GM12878 (cell line): Measurements from ENCODE around the gene IL3RA. TPM values are rescaled to one million over a fixed set of nuclear protein-coding genes. Genes with fewer than 3 reads are reported as not detected.
A peak's percentile ranks its signal among the peaks of the same experiment; 100 is the strongest.

Experiments used
- ATAC-seq: fragments of 200-7000 bp; cut with Tn5 transposase; 3 replicates; pipeline ENCODE4 v1.9.1; 2020; ENCODE audit warnings: mild to moderate bottlenecking, moderate library complexity
- BruUV-seq: library from RNA; stranded (reverse); fragments of 400-500 nt; replicated peaks from 2 replicates; lab custom pipeline; 2021; lab: Mats Ljungman, UMichigan
- CTCF ChIA-PET: fragments of 300-600 bp; sonication (Branson Sonifier 250); formaldehyde crosslinking; extraction: SDS; loops from one replicate; lab custom pipeline; 2021; ENCODE audit warnings: inconsistent platforms; lab: Yijun Ruan, JAX
- POLR2A ChIA-PET: fragments of 350-600 bp; formaldehyde crosslinking; extraction: SDS; loops from one replicate; lab custom pipeline; 2021; ENCODE audit warnings: inconsistent platforms; lab: Charles Lee
- RAD21 ChIA-PET: fragments of 300-600 bp; sonication (Branson Sonifier 250); formaldehyde crosslinking; loops from one replicate; lab custom pipeline; 2023; ENCODE audit warnings: antibody characterized with exemption; ENCODE audit not compliant: unreplicated experiment; lab: Charles Lee
- SMC1A ChIA-PET: fragments of 300-600 bp; sonication (Branson Sonifier 250); formaldehyde crosslinking; loops from one replicate; lab custom pipeline; 2023; ENCODE audit not compliant: unreplicated experiment, uncharacterized antibody; lab: Charles Lee
- DNase-seq: peaks from one replicate; pipeline ENCODE4 v3.0.0-alpha.2; 2011; ENCODE audit warnings: low read depth, low spot score
- FAIRE-seq: peaks from 3 replicates; lab custom pipeline; 2011; peaks lifted over from hg19 to GRCh38; lab: Jason Lieb, UNC
- H2AFZ ChIP-seq: 2 replicates; pipeline ENCODE4 v1.6.0; 2011; ENCODE audit warnings: low read depth, low read length, control low read depth; ENCODE audit not compliant: control insufficient read depth
- H3K27ac ChIP-seq: 2 replicates; pipeline ENCODE4 v1.5.1; 2011; ENCODE audit warnings: control low read depth; ENCODE audit not compliant: control insufficient read depth, insufficient read depth
- H3K27me3 ChIP-seq, 2 experiments: replicated peaks in 1 of 2; 2 replicates each; pipeline versions ENCODE4 v1.6.0 to v1.6.1; 2011; ENCODE audit warnings: low read length in 1 of 2; ENCODE audit not compliant: control insufficient read depth in 2 of 2, insufficient read depth in 2 of 2
- H3K36me3 ChIP-seq, 2 experiments: 2 replicates each; pipeline ENCODE4 v1.5.1; 2011; ENCODE audit warnings: low read length in 1 of 2; ENCODE audit not compliant: control insufficient read depth in 2 of 2, insufficient read depth in 2 of 2
- H3K4me1 ChIP-seq: 2 replicates; pipeline ENCODE4 v1.6.1; 2011; ENCODE audit warnings: mild to moderate bottlenecking, low read length, moderate library complexity, mixed read lengths; ENCODE audit not compliant: control insufficient read depth, insufficient read depth
- H3K4me2 ChIP-seq: 2 replicates; pipeline ENCODE4 v1.6.0; 2011; ENCODE audit warnings: control low read depth; ENCODE audit not compliant: control insufficient read depth, insufficient read depth
- H3K4me3 ChIP-seq: fragments of 200-600 bp; sonication (generic); 2 replicates; pipeline ENCODE4 v1.5.1; 2016
- H3K79me2 ChIP-seq: 2 replicates; pipeline ENCODE4 v1.6.0; 2011; ENCODE audit warnings: low read length; ENCODE audit not compliant: control insufficient read depth, insufficient read depth
- H3K9ac ChIP-seq: 2 replicates; pipeline ENCODE4 v1.8.0; 2011; ENCODE audit warnings: low read length, control low read depth, mixed read lengths; ENCODE audit not compliant: control insufficient read depth, insufficient read depth
- H3K9me3 ChIP-seq: replicated peaks from 3 replicates; pipeline ENCODE4 v1.5.1; 2011; ENCODE audit warnings: mild to moderate bottlenecking, low read length; ENCODE audit not compliant: control insufficient read depth, insufficient read depth
- H4K20me1 ChIP-seq: 2 replicates; pipeline ENCODE4 v1.6.0; 2011; ENCODE audit not compliant: control insufficient read depth, insufficient read depth
- BACH1 ChIP-seq: fragments of 450-650 bp; IDR thresholded peaks from 2 replicates; pipeline ENCODE4 v1.6.1; 2017; ENCODE audit warnings: mild to moderate bottlenecking, borderline replicate concordance
- BMI1 ChIP-seq: fragments of 450-650 bp; IDR thresholded peaks from 2 replicates; pipeline ENCODE4 v1.6.1; 2016; ENCODE audit warnings: mild to moderate bottlenecking, moderate library complexity, borderline replicate concordance
- EP300 ChIP-seq, 2 experiments: fragments of 150-350 bp in 1 of 2; IDR thresholded peaks; 2 replicates each; pipeline ENCODE4 v1.6.1; 2011 to 2012; ENCODE audit warnings: low read depth in 2 of 2, low read length in 2 of 2, borderline replicate concordance in 1 of 2, improper control_type of control experiment in 1 of 2, inconsistent platforms in 1 of 2; ENCODE audit not compliant: control insufficient read depth in 1 of 2
- EZH2 ChIP-seq: IDR thresholded peaks from 2 replicates; pipeline ENCODE4 v1.6.1; 2012; ENCODE audit warnings: low read depth, mild to moderate bottlenecking, control low read depth, inconsistent platforms, low read length, borderline replicate concordance; ENCODE audit not compliant: control insufficient read depth
- GATAD2B ChIP-seq: fragments of 450-650 bp; conservative IDR thresholded peaks from 2 replicates; pipeline ENCODE4 v1.6.1; 2017; ENCODE audit warnings: low read depth, mild to moderate bottlenecking, moderate library complexity
- HDGF ChIP-seq: fragments of 450-650 bp; IDR thresholded peaks from 2 replicates; pipeline ENCODE4 v1.6.1; 2016; ENCODE audit warnings: antibody characterized with exemption
- IKZF1 ChIP-seq: fragments of 450-650 bp; conservative IDR thresholded peaks from 2 replicates; pipeline ENCODE4 v1.6.1; 2017; ENCODE audit warnings: antibody characterized with exemption, mild to moderate bottlenecking
- KAT2A ChIP-seq: conservative IDR thresholded peaks from 2 replicates; pipeline ENCODE4 v1.6.1; 2011; ENCODE audit warnings: low read depth, low read length; ENCODE audit not compliant: control insufficient read depth
- MEF2B ChIP-seq: fragments of 450-650 bp; IDR thresholded peaks from 2 replicates; pipeline ENCODE4 v1.6.1; 2018; ENCODE audit warnings: mild to moderate bottlenecking, moderate library complexity; ENCODE audit not compliant: partially characterized antibody, poor library complexity, severe bottlenecking
- MTA2 ChIP-seq: fragments of 450-650 bp; IDR thresholded peaks from 2 replicates; pipeline ENCODE4 v1.6.1; 2016; ENCODE audit warnings: low read depth, mild to moderate bottlenecking, moderate library complexity
- MYB ChIP-seq: fragments of 150-350 bp; IDR thresholded peaks from 2 replicates; pipeline ENCODE4 v1.6.1; 2014; ENCODE audit warnings: mild to moderate bottlenecking, low read depth, low read length, borderline replicate concordance
- NFYB ChIP-seq: IDR thresholded peaks from 2 replicates; pipeline ENCODE4 v1.6.1; 2011; ENCODE audit warnings: low read depth, mild to moderate bottlenecking, low read length, improper control_type of control experiment, moderate library complexity; ENCODE audit not compliant: insufficient read depth
- PAX8 ChIP-seq: fragments of 450-650 bp; IDR thresholded peaks from 2 replicates; pipeline ENCODE4 v1.6.1; 2017; ENCODE audit warnings: mild to moderate bottlenecking, moderate library complexity
- RAD21 ChIP-seq: IDR thresholded peaks from 2 replicates; pipeline ENCODE4 v1.6.1; 2011; ENCODE audit warnings: mild to moderate bottlenecking, low read depth, low read length, moderate library complexity; ENCODE audit not compliant: insufficient read depth
- RBBP5 ChIP-seq: fragments of 200-600 bp; sonication (generic); conservative IDR thresholded peaks from 2 replicates; pipeline ENCODE4 v1.6.1; 2016
- SPI1 ChIP-seq: IDR thresholded peaks from 2 replicates; pipeline ENCODE4 v1.6.1; 2011; ENCODE audit warnings: low read depth, mild to moderate bottlenecking, low read length, moderate library complexity, borderline replicate concordance; ENCODE audit not compliant: insufficient read depth
- SRF ChIP-seq, 2 experiments: IDR thresholded peaks; 2 replicates each; pipeline ENCODE4 v1.6.1; 2011; ENCODE audit warnings: low read depth in 2 of 2, low read length in 2 of 2, mild to moderate bottlenecking in 1 of 2, moderate library complexity in 1 of 2
- TARDBP ChIP-seq: IDR thresholded peaks from 2 replicates; pipeline ENCODE4 v1.6.1; 2016; ENCODE audit warnings: borderline replicate concordance
- WGBS: methylation state at CpG from one replicate; pipeline ENCODE4 v1.1.6; 2016; ENCODE audit warnings: low lambda C conversion rate; ENCODE audit not compliant: insufficient replicate concordance, insufficient coverage; ENCODE audit errors: missing lambda C conversion rate; 5-methylcytosine and 5-hydroxymethylcytosine counted together
- in situ Hi-C: fragments of 300-500 bp; cut with MboI; formaldehyde crosslinking; loops from 9 replicates; pipeline ENCODE4 v1.14.3; 2018; ENCODE audit warnings: mixed read lengths
- intact Hi-C: fragments of 100-400 bp; cut with micrococcal nuclease; formaldehyde crosslinking; loops from one replicate; pipeline ENCODE4 v1.14.2; 2022; ENCODE audit not compliant: unreplicated experiment
- polyA plus RNA-seq, 11 experiments: library from polyadenylated mRNA; depleted of rRNA in 4 of 11; unstranded in 6 of 11; stranded (reverse) in 5 of 11; fragments of >200 nt; fragmentation: Nextera tagmentation in 4 of 11; fragmentation: Illumina TruSeq in 1 of 11; extraction: Ambion mirVana in 4 of 11; extraction: Trizol in 1 of 11; gene quantifications; 1 replicate in 1 of 11; 2 replicates in 10 of 11; pipeline versions ENCODE4 v1.2.1 to v1.2.3, GENCODE V29; 2011 to 2016; ENCODE audit warnings: inconsistent platforms in 2 of 11, missing spikeins in 2 of 11, low read depth in 1 of 11
- total RNA-seq, 4 experiments: library from RNA; depleted of rRNA in 3 of 4; stranded (reverse); fragments of >200 nt in 3 of 4; fragmentation: Illumina TruSeq in 1 of 4; extraction: Trizol in 1 of 4; gene quantifications; 2 replicates each; pipeline versions ENCODE4 v1.2.1 to v1.2.3, GENCODE V29; 2013 to 2021
- TF ChIP-seq, protein P1 (sequence below): IDR thresholded peaks from 2 replicates; pipeline ENCODE4 v1.6.1; 2012; ENCODE audit warnings: mild to moderate bottlenecking, low read depth, low read length
- TF ChIP-seq, protein P2 (sequence below): IDR thresholded peaks from 2 replicates; pipeline ENCODE4 v1.6.1; 2011; ENCODE audit warnings: mild to moderate bottlenecking, low read depth, low read length, moderate library complexity; ENCODE audit not compliant: insufficient replicate concordance

IL3RA gene
- total and polyA plus RNA-seq, 10 of the 15 experiments (the other 5 are each of a cell fraction or from before 2014, with no cell fraction given) = 2.1 to 31.1 (median 17.9) TPM

DNA sequence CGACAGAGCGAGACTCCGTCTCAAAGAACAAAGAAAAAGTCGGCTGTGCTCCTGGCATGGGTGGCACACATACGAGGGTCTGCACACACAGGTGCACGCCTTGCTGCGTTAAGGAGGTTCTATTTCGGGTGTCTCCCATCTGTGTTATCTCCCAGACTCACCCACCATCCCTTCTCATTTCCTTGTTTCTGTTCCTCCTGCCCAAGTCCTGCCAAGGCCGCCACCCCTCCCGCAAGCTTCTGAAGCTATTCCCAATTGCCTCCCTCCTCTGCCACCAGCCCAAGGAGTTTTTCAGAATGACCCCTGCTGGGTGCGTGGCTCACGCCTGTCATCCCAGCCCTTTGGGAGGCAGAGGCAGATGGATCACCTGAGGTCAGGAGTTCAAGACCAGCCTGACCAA, 6.0 kb upstream of the IL3RA start:
- H3K27me3 ChIP-seq = no peaks in the 10 kb centered on the region
- ChIA-PET RAD21 (no interaction called here), POLR2A (no interaction called here), SMC1A (no interaction called here), CTCF (no interaction called here)
- no peaks in the 10 kb centered on the region for H3K36me3 ChIP-seq
- BruUV-seq = no TSS peak
- H3K27ac ChIP-seq = peak overlapping the region; percentile 57
- peaks cover 5% of the 10 kb centered on the region; the same call in 2 of the 3 replicates for H3K9me3 ChIP-seq
- H4K20me1 ChIP-seq = no peaks in the 10 kb centered on the region
- H3K9ac ChIP-seq = no peak overlapping the region
- in situ Hi-C loops = loop anchor here (10.0 kb wide), 1 partner anchor 336 kb away; no protein-coding TSS in a partner anchor
- peak; percentile 34 for ATAC-seq
- H3K4me2 ChIP-seq = peak overlapping the region; percentile 10; the same call in 1 of the 2 replicates
- 0 out of 2 replicates have a peak overlapping the region, but pooled peaks have one; percentile 12 for H3K4me3 ChIP-seq
- FAIRE-seq = peak; percentile 38
- intact Hi-C loops = loop anchor here (10.0 kb wide), 1 partner anchor 264 kb away; the partner anchor contains the start of gene AKAP17A
- H3K4me1 ChIP-seq = peaks cover 35% of the 10 kb centered on the region
- peak overlapping the region; percentile 13; the same call in 1 of the 2 replicates for H2AFZ ChIP-seq
- H3K79me2 ChIP-seq = no peaks in the 10 kb centered on the region
- DNase-seq = peak; percentile 63
- 10% methylated on average over 12 of the region's 12 CpGs for WGBS
- TF ChIP-seq MYB (no peak), HDGF (no peak), EP300 (IDR thresholded peaks at IDR 0.05; ENCODE audit: borderline replicate concordance in 1 of 2, control insufficient read depth in 1 of 2, low read depth in 2 of 2, low read length in 2 of 2) (peak; percentile 51 to 73; a peak in 3 of 4 replicates), GATAD2B (0 out of 2 replicates have a peak, but pooled peaks have one; percentile 40), NFYB (no peak), RBBP5 (no peak), SPI1 (peak; percentile 90), RAD21 (no peak), BMI1 (no peak), EZH2 (no peak), MEF2B (peak; percentile 67), KAT2A (no peak), IKZF1 (peak; percentile 84), MTA2 (0 out of 2 replicates have a peak, but pooled peaks have one; percentile 48), TARDBP (no peak), BACH1 (no peak; the same call in 1 of the 2 replicates), SRF (IDR thresholded peaks at IDR 0.05; ENCODE audit: low read depth in 2 of 2, low read length in 2 of 2) (0 out of 4 replicates have a peak, but pooled peaks of 1 of the 2 experiments have one; percentile 2), PAX8 (no peak)
- TF ChIP-seq, protein P1, sequence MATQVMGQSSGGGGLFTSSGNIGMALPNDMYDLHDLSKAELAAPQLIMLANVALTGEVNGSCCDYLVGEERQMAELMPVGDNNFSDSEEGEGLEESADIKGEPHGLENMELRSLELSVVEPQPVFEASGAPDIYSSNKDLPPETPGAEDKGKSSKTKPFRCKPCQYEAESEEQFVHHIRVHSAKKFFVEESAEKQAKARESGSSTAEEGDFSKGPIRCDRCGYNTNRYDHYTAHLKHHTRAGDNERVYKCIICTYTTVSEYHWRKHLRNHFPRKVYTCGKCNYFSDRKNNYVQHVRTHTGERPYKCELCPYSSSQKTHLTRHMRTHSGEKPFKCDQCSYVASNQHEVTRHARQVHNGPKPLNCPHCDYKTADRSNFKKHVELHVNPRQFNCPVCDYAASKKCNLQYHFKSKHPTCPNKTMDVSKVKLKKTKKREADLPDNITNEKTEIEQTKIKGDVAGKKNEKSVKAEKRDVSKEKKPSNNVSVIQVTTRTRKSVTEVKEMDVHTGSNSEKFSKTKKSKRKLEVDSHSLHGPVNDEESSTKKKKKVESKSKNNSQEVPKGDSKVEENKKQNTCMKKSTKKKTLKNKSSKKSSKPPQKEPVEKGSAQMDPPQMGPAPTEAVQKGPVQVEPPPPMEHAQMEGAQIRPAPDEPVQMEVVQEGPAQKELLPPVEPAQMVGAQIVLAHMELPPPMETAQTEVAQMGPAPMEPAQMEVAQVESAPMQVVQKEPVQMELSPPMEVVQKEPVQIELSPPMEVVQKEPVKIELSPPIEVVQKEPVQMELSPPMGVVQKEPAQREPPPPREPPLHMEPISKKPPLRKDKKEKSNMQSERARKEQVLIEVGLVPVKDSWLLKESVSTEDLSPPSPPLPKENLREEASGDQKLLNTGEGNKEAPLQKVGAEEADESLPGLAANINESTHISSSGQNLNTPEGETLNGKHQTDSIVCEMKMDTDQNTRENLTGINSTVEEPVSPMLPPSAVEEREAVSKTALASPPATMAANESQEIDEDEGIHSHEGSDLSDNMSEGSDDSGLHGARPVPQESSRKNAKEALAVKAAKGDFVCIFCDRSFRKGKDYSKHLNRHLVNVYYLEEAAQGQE = no peak
- TF ChIP-seq, protein P2, sequence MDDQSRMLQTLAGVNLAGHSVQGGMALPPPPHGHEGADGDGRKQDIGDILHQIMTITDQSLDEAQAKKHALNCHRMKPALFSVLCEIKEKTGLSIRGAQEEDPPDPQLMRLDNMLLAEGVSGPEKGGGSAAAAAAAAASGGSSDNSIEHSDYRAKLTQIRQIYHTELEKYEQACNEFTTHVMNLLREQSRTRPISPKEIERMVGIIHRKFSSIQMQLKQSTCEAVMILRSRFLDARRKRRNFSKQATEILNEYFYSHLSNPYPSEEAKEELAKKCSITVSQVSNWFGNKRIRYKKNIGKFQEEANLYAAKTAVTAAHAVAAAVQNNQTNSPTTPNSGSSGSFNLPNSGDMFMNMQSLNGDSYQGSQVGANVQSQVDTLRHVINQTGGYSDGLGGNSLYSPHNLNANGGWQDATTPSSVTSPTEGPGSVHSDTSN = no peak
